Stimulated activated CD4-positive, alpha-beta T cell treated with anti-CD3 and anti-CD28 coated beads, Interleukin-12 subunit alpha, Interleukin-12 subunit beta, amount 100 ng/mL, for 48 hours (primary cell): ENCODE results near the gene FLVCR2.

Experiments
- DNase-seq, 3 donors: peaks; one replicate each; pipeline ENCODE4 v3.0.0-alpha.2; 2020; ENCODE audit warnings: low read depth in 2 of 3, low spot score in 1 of 3

Gene FLVCR2

DNA sequence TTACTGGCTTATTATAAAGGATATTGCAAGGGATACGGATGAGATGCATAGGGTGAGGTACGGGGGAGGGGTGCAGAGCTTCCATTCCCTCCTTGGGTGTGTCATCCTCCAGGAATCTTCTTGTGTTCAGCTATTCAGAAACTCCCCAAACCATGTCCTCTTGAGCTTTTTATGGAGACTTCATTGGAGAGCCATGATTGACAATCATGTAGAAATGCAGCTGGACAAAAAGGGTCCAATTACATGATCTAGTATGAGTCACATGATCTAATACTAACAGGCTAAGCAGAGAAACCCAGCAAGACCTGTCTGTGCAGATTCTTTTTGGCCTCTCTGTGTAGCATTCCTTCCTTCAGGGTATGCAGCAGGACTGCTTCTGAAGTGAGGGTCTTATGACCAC lies 23.9 kb upstream of the FLVCR2 start:
- DNase-seq = no peak

DNA sequence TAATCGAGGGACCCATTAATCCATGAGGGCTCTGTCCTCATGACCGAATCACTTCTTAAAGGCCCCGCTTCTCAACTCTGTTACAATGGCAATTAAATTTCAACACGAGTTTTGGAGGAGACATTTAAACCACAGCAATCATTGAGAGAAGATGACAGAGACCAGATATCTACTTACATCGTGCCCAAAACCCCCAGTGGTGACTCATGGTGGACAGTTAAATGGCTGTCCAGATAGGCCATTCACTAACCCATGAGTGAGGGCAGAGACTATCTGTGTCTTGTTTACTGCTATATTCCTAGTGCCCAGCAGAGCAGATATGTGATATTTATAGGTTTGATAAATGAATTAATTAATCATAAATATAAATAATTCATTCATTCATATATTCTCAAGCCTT lies 20.0 kb upstream of the FLVCR2 start:
- no peak for DNase-seq

- no peak for DNase-seq
These were observed 19.4 kb upstream of the FLVCR2 start for GRCh38 chr14:75559045-75559444.

GRCh38 chr14:75559451-75560222 lies 18.8 kb upstream of the FLVCR2 start:
- peak; percentile 57 to 67 (median 67) for DNase-seq

DNA sequence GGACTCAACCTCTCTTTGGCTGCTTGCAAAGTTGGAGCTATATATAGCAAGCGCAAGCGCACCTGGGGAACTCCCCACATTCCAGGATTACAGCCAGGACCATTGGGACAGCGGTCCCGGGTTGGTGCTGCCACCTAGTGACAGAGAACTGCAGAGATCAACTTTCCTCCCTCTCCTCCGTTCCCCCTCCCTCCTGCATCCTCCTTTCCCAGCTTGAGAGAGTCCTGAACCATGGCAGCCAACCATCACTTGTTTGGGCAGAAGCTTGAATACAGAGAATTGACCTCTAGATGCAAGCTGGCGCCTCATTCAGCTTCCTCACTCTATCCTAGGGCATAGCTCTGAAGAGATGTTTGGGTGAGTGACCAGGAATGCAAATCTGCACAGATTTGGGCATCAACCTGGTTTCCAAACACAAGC lies 17.4 kb upstream of the FLVCR2 start:
- DNase-seq = peak in 1 of 3 donors; percentile 49

GRCh38 chr14:75562089-75562488 lies 16.3 kb upstream of the FLVCR2 start:
- DNase-seq = peak; percentile 55 to 75 (median 65)

- no peak for DNase-seq
These were observed 15.9 kb upstream of the FLVCR2 start for GRCh38 chr14:75562489-75562888.

DNA sequence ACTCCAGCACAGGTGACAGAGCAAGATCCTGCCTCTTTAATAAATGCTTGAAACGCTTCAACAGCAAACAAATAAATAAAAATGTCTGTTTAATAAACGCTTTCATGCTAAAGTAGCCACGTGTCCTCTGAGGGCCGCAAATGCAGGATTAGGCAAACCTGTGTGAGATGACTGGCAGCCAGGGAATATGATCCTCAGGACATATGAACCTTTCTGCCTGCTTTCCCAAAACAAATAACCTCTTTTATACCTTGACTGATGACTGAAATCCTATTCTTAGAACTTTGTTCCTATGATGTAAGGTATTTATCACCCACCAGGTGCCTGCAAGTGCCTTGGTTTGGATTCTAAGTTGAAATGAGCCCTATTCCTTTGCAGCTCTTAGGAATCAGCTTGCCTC lies 14.5 kb upstream of the FLVCR2 start:
- DNase-seq = no peak

- DNase-seq = no peak
These were observed 13.4 kb upstream of the FLVCR2 start for GRCh38 chr14:75565056-75565455.

DNA sequence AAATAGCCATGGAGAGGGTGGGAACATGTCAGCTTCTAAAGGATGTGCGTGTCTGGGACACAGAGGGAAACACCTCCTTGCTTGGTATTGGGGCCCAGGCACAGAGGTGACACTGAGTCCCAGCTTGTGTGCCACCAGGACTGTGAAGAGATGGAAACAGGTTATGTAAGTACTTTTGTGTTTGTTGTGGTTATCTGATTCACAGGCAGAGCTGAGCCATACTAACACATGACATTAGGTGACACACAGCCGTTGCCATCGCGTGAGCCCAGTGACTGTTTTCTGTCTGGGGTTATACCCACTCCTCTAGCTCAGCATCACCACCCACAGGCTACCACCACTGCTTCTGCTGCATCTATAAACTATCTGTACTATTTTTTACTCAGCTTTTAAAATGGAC lies 12.1 kb upstream of the FLVCR2 start:
- peak; percentile 67 to 84 (median 76) for DNase-seq

DNA sequence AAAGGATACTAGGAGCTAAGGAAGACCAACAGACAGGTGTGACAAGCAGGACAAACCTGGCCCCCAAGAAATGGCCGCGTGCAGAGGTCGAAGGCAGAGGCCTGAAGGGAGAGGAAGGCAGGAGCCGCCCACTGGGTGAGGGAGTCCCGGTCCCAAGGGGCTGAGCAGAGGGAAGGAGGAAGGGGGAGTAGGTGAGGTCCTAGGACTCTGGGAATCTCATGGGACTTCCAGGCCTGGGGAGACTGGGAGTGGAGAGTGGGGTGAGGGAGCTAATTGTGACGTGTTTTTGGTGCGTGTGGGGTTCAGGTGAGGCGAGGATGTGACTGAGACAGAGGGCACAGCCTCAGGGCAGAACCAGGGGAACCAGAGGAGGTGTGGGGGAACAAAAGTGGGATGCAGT lies 11.7 kb upstream of the FLVCR2 start:
- DNase-seq = no peak

GRCh38 chr14:75568140-75568539 lies 10.3 kb upstream of the FLVCR2 start:
- no peak for DNase-seq

GRCh38 chr14:75568791-75569190 lies 9.6 kb upstream of the FLVCR2 start:
- DNase-seq = peak in 1 of 3 donors; percentile 30

DNA sequence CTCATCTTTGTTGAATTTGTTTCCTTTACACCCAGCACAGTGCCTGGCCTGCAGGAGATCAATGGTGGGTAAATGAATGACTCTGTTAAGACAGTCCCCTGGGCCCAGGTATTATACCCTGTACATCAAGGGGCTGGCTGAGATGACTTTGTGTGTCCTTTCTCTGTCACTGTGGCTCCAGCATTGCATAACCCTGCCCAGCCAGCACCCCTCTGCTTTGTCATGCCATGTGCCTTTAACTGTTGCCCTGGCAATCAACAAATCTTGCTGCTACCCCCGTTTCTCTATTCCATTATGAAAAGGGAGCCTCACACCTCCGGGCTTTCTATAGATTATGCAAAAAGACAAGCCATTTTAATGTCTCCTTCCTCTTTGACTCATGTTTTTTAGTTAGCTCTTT lies 7.6 kb upstream of the FLVCR2 start:
- DNase-seq = no peak

DNA sequence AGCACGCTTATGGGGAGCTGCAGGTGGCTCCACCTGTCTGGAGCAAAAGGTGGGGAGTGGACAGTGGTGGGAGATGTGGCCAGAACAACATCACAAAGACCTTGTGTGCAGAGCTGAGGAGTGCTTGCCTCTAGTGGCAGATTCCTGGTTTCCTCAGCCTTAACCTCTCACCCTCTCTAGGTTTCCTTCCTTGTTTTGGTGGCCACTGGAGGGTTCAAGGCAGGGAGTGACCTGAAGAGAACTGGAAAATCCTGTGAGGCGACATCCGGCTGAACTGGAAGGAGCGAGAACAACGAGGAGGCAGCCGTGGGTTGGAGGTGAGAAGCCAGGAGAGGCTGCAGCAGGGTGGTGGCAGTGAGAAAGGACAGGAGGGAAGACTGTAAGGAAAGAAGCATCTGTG lies 6.3 kb upstream of the FLVCR2 start:
- DNase-seq = no peak

GRCh38 chr14:75577090-75577489 lies 1.3 kb upstream of the FLVCR2 start:
- no peak for DNase-seq

DNA sequence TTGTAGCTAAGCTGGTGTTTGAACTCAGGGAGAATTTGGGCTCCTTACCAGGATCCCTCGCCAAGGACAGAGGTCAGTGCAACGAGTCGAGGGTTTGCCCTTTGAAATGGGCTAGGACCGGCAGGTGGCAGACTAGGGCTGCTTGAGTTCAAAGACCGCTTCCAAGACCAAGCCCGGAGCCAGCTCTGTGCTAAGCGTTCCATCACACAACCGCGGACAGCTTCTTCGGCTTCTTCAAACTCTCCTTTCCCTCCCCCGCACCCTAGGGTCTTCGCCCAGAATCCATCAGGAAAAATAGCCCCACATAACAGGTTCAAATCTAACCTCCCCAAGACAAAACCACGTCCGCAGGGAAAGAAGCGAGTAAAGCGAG lies 705 bp upstream of the FLVCR2 start:
- peak; percentile 53 to 73 (median 67) for DNase-seq

DNA sequence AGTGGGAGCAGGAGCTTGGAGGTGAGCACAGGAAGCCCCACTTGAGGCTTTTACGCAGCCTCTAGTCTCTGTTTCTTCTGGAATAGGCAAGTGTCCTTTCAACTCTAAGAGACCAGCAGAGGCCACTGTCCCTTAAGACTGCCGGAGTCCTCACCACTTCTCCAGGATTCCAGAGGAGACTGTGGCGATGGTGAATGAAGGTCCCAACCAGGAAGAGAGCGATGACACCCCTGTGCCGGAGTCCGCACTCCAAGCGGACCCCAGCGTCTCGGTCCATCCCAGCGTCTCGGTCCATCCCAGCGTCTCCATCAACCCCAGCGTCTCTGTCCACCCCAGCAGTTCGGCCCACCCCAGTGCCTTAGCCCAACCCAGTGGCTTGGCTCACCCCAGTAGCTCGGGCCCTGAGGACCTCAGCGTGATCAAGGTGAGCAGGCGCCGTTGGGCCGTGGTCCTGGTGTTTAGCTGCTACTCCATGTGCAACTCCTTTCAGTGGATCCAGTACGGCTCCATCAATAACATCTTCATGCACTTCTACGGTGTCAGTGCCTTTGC lies 442 bp downstream of the FLVCR2 start:
- DNase-seq = no peak

- no peak for DNase-seq
These were observed 981 bp downstream of the FLVCR2 start for GRCh38 chr14:75579338-75579864.

- DNase-seq = no peak
These were observed 1.5 kb downstream of the FLVCR2 start for GRCh38 chr14:75579882-75580281.

DNA sequence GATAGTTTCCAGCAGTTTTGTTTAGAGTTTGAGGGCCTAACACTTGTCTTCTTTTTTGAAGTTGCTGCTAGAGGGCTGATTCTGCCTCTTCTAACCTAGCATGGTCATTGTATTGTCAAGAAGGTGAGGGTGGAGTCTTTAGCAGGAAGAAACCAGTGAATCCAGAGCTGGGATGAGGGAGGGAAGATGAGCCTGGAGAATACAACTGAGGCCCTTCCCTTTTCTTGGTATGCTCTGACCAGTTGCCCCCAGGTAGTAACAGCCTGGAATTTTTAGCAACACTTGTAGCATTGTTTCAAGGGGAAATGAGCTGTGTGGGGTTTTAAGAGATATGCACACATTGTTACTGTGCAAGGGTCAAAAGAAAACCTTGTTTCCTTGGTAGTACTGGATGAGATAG lies 9.0 kb downstream of the FLVCR2 start:
- DNase-seq = no peak

GRCh38 chr14:75589931-75590330 lies 11.5 kb downstream of the FLVCR2 start:
- DNase-seq = no peak
